ENCODE data around the gene GRK5. TPM values are rescaled to one million over a fixed set of nuclear protein-coding genes. Genes with fewer than 3 reads are reported as not detected.

Gene GRK5
- total RNA-seq, 1 experiment from 2014 or later: 58.2 TPM

DNA sequence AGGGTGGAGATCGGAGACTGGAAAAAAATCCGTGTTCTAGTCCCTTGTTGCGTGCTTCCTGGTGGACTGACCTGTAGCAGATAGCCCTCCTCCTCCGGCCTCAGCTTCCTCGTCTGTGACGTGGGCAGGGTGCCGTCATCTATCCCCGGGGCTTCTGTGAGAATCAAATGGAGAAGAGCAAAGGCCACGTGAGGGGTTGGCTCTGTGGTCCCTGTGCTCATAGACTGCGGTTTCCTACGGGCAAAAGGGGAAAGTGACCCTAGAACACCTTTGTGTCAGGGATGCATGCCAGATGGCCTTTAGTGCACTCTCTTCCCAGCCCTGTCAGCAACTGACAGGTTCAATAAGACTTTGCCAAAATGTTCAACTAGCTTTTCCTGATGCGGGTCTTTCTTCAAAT, 33.7 kb downstream of the GRK5 start:
- intact Hi-C loops (cut with micrococcal nuclease; ENCODE audit: unreplicated experiment): no loop called here
- Histone ChIP-seq H3K9me3 (ENCODE audit: low read depth, low read length, poor library complexity, severe bottlenecking) (no peaks in the 10 kb centered on the region), H3K36me3 (ENCODE audit: insufficient read depth, low read length, poor library complexity, severe bottlenecking) (no peaks in the 10 kb centered on the region), H3K4me3 (ENCODE audit: low read depth, low read length, poor library complexity, severe bottlenecking) (no peak overlapping the region), H3K27me3 (replicated peaks; ENCODE audit: insufficient read depth, low read depth, low read length, poor library complexity) (no peaks in the 10 kb centered on the region), H3K27ac (ENCODE audit: low read depth, low read length, poor library complexity, severe bottlenecking) (no peak overlapping the region), H3K4me1 (ENCODE audit: insufficient read depth, low read length, poor library complexity, severe bottlenecking) (peaks cover 21% of the 10 kb centered on the region)
- CTCF ChIA-PET: no interaction called here
- no TSS peak for BruUV-seq (replicated peaks)
- DNase-seq (ENCODE audit: low spot score): no peak
- POLR2A ChIA-PET (ENCODE audit: low non-redundant PET): no interaction called here
- TF ChIP-seq, protein P1, sequence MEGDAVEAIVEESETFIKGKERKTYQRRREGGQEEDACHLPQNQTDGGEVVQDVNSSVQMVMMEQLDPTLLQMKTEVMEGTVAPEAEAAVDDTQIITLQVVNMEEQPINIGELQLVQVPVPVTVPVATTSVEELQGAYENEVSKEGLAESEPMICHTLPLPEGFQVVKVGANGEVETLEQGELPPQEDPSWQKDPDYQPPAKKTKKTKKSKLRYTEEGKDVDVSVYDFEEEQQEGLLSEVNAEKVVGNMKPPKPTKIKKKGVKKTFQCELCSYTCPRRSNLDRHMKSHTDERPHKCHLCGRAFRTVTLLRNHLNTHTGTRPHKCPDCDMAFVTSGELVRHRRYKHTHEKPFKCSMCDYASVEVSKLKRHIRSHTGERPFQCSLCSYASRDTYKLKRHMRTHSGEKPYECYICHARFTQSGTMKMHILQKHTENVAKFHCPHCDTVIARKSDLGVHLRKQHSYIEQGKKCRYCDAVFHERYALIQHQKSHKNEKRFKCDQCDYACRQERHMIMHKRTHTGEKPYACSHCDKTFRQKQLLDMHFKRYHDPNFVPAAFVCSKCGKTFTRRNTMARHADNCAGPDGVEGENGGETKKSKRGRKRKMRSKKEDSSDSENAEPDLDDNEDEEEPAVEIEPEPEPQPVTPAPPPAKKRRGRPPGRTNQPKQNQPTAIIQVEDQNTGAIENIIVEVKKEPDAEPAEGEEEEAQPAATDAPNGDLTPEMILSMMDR (conservative IDR thresholded peaks at IDR 0.05; ENCODE audit: low read depth, low read length): no peak
- no peak for TF ChIP-seq EZH2 (IDR thresholded peaks at IDR 0.05; ENCODE audit: borderline replicate concordance, low read depth, low read length, poor library complexity, severe bottlenecking)

DNA sequence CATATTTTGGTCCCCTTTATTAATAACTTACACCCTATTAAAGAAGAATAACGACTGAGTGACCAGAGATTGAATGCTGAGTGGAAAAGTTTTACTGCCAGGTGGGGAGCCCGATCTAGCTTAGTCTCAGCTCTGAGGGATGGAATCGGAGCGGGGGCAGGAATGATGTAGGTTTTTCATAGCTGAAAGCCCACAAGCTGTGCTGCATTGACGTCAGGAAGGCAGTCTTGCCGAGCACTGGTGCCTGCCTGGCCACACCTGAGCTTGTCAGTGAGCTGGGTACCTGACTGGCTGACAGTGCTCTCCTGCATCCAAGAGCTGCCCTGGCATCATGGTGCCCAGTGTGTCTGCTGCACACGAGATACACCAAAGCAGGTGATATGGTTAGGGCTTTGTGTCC, 34.8 kb downstream of the GRK5 start:
- TF ChIP-seq EZH2 (IDR thresholded peaks at IDR 0.05; ENCODE audit: borderline replicate concordance, low read depth, low read length, poor library complexity, severe bottlenecking): no peak
- TF ChIP-seq, protein P1 (conservative IDR thresholded peaks at IDR 0.05; ENCODE audit: low read depth, low read length): no peak
- H3K27ac ChIP-seq (ENCODE audit: low read depth, low read length, poor library complexity, severe bottlenecking): no peak overlapping the region
- POLR2A ChIA-PET (ENCODE audit: low non-redundant PET): no interaction called here
- H3K36me3 ChIP-seq (ENCODE audit: insufficient read depth, low read length, poor library complexity, severe bottlenecking): no peaks in the 10 kb centered on the region
- no peak for DNase-seq (ENCODE audit: low spot score)
- CTCF ChIA-PET: no interaction called here
- no peak overlapping the region for H3K4me3 ChIP-seq (ENCODE audit: low read depth, low read length, poor library complexity, severe bottlenecking)
- BruUV-seq (replicated peaks): no TSS peak
- peaks cover 17% of the 10 kb centered on the region for H3K4me1 ChIP-seq (ENCODE audit: insufficient read depth, low read length, poor library complexity, severe bottlenecking)
- H3K9me3 ChIP-seq (ENCODE audit: low read depth, low read length, poor library complexity, severe bottlenecking): no peaks in the 10 kb centered on the region
- H3K27me3 ChIP-seq (replicated peaks; ENCODE audit: insufficient read depth, low read depth, low read length, poor library complexity): no peaks in the 10 kb centered on the region
- intact Hi-C loops (cut with micrococcal nuclease; ENCODE audit: unreplicated experiment): no loop called here

DNA sequence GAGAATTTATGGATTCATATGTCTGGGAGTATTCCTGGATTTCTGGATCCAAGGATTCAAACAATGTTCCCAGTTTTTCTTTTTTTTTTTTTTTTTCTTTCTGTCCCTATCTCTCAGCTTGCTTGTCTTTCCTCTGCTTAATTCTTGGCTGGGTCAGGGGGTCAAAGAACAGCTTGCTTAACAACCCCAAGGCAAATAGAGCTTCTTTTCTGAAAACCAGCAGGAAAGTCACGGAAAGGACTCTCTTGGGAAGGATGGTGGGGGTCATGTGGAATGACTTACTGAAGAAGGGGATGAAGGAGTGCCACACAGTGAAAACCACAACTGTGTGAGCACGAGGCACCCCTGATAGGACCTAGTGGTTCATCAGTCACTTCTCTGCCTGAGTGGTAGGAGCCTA, 36.1 kb downstream of the GRK5 start:
- POLR2A ChIA-PET (ENCODE audit: low non-redundant PET): no interaction called here
- Histone ChIP-seq H3K27ac (ENCODE audit: low read depth, low read length, poor library complexity, severe bottlenecking) (no peak overlapping the region), H3K4me1 (ENCODE audit: insufficient read depth, low read length, poor library complexity, severe bottlenecking) (peaks cover 4% of the 10 kb centered on the region), H3K27me3 (replicated peaks; ENCODE audit: insufficient read depth, low read depth, low read length, poor library complexity) (no peaks in the 10 kb centered on the region), H3K9me3 (ENCODE audit: low read depth, low read length, poor library complexity, severe bottlenecking) (no peaks in the 10 kb centered on the region), H3K4me3 (ENCODE audit: low read depth, low read length, poor library complexity, severe bottlenecking) (no peak overlapping the region), H3K36me3 (ENCODE audit: insufficient read depth, low read length, poor library complexity, severe bottlenecking) (no peaks in the 10 kb centered on the region)
- CTCF ChIA-PET: no interaction called here
- BruUV-seq (replicated peaks): no TSS peak
- no peak for TF ChIP-seq EZH2 (IDR thresholded peaks at IDR 0.05; ENCODE audit: borderline replicate concordance, low read depth, low read length, poor library complexity, severe bottlenecking)
- TF ChIP-seq, protein P1 (conservative IDR thresholded peaks at IDR 0.05; ENCODE audit: low read depth, low read length): no peak
- DNase-seq (ENCODE audit: low spot score): no peak
- intact Hi-C loops (cut with micrococcal nuclease; ENCODE audit: unreplicated experiment): no loop called here
